Omental fat pad (tissue), 4 donors: Measurements from ENCODE around the gene SLC2A9. TPM values are rescaled to one million over a fixed set of nuclear protein-coding genes. Genes with fewer than 3 reads are reported as not detected.
A peak's percentile ranks its signal among the peaks of the same experiment; 100 is the strongest.

Source experiments
- ATAC-seq: fragments of 150-250 bp; one replicate; pipeline ENCODE4 v1.9.1; 2016; ENCODE audit warnings: mild to moderate bottlenecking, moderate library complexity; ENCODE audit not compliant: low FRiP score
- DNase-seq: peaks from one replicate; pipeline ENCODE4 v3.0.0-alpha.2; 2019; ENCODE audit warnings: low spot score
- total RNA-seq, 4 donors: library from RNA; depleted of rRNA; stranded (reverse); fragments of >200 nt; gene quantifications; one replicate each; pipeline ENCODE4 v1.1.0, GENCODE V29; 2016
- TF ChIP-seq, protein P1 (sequence below), 3 donors: fragments of 450-650 bp; IDR thresholded peaks; one replicate each; pipeline ENCODE4 v1.5.1; 2016 to 2017; ENCODE audit warnings: antibody characterized with exemption in 3 of 3, mild to moderate bottlenecking in 3 of 3, moderate library complexity in 2 of 3

SLC2A9 gene
- total RNA-seq, 4 donors from 2014 or later: 4.7 to 8.5 (median 7.3) TPM

DNA sequence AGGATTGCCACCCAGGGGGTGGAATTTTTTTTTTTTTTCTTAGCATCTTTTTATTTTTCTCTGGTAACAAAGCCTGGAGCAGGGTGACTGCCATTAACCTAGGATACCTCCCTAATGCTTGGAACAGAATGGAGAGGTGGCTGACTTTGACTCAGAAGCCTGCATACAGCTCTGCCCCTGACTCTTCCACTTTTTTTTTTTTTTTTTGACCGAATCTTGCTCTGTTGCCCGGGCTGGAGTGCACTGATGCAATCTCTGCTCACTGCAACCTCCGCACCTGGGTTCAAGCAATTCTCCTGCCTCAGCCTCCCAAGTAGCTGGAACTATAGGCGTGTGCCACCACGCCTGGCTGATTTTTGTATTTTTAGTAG lies 341 bp upstream of the SLC2A9 start:
- DNase-seq: no peak
- TF ChIP-seq, protein P1, sequence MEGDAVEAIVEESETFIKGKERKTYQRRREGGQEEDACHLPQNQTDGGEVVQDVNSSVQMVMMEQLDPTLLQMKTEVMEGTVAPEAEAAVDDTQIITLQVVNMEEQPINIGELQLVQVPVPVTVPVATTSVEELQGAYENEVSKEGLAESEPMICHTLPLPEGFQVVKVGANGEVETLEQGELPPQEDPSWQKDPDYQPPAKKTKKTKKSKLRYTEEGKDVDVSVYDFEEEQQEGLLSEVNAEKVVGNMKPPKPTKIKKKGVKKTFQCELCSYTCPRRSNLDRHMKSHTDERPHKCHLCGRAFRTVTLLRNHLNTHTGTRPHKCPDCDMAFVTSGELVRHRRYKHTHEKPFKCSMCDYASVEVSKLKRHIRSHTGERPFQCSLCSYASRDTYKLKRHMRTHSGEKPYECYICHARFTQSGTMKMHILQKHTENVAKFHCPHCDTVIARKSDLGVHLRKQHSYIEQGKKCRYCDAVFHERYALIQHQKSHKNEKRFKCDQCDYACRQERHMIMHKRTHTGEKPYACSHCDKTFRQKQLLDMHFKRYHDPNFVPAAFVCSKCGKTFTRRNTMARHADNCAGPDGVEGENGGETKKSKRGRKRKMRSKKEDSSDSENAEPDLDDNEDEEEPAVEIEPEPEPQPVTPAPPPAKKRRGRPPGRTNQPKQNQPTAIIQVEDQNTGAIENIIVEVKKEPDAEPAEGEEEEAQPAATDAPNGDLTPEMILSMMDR (IDR thresholded peaks at IDR 0.05): no peak
- no peak for ATAC-seq

DNA sequence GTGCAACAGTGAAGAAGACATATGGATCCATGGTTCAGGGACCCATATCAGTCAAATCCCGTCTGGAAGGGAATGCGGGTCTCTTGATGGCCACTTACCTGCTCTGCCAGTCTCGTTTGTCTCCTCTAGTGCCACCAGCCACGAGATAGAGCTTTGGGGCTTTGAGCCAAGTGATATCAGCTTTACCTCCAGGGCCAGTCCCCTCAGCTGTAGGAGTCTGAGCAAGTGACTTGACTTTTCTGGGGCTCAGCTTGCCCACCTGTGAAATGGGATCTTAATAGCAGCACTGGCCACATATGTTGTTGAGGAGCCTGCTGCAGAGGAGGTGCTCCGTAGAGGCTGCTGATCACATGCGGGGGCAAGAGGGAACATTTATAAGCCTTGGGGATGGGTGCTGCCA lies 1.2 kb downstream of the SLC2A9 start:
- ATAC-seq: no peak
- TF ChIP-seq, protein P1 (IDR thresholded peaks at IDR 0.05): no peak
- DNase-seq: no peak

DNA sequence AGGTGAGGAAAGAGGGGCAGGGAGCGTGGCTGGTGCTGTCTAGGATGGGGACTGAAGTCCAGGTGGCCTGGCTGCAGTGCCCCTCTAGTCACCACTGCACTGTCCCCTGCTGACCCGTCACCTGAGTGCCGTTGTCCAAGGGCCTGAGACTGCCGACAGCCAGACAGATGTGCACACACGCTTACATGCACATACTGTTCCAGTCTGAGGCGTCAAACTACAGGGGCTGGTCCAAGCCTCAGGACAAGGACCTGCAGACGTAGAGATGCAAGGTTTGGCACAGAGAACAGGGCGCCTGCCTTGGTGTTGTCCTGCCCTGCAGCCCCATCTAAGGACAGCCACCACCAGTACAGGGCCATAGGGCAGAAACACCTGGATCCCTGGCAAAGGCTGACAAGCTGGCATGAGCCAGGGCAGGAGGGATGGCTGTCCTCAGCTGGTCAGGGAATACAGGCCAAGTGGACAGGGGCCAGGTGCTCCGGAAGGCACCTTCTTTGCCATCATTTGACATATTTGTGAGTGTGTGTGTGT lies 1.7 kb downstream of the SLC2A9 start:
- TF ChIP-seq, protein P1 (IDR thresholded peaks at IDR 0.05): no peak
- DNase-seq (no peak), ATAC-seq (no peak)

DNA sequence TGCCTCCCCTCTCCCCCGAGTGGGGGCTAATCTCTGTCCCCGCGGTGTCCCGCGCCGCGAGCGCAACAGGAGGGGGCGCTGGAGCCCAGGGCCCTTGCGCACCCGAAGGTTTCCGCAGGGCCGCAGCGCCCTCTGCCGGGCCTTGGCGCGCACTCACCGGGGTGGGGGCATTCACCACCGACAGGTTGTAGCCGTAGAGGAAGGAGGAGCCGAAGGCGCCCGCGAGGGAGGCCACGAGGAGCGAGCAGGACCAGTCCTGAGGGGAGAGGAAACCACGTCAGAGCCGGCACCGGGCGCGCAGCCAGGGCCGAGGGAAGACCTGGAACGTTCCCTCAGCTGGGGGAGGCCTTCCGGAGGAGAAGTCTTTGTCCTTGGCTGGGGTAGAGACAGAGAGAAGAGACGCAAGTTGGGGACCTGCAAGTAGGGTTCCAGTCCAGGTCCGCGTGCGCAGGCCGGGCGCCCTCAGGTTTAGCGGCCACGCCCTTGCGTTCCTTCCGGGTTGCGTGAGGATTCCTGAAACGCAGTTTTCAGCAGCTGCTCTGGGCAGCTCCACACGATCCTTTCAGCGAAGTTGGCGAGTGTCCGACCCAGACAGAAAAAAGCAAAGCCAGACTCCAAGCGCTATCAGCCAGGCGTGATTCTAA lies 2.4 kb downstream of the SLC2A9 start:
- ATAC-seq: peak; percentile 98
- TF ChIP-seq, protein P1 (IDR thresholded peaks at IDR 0.05): peak in 2 of 3 donors; percentile 48 to 98
- peak; percentile 93 for DNase-seq

DNA sequence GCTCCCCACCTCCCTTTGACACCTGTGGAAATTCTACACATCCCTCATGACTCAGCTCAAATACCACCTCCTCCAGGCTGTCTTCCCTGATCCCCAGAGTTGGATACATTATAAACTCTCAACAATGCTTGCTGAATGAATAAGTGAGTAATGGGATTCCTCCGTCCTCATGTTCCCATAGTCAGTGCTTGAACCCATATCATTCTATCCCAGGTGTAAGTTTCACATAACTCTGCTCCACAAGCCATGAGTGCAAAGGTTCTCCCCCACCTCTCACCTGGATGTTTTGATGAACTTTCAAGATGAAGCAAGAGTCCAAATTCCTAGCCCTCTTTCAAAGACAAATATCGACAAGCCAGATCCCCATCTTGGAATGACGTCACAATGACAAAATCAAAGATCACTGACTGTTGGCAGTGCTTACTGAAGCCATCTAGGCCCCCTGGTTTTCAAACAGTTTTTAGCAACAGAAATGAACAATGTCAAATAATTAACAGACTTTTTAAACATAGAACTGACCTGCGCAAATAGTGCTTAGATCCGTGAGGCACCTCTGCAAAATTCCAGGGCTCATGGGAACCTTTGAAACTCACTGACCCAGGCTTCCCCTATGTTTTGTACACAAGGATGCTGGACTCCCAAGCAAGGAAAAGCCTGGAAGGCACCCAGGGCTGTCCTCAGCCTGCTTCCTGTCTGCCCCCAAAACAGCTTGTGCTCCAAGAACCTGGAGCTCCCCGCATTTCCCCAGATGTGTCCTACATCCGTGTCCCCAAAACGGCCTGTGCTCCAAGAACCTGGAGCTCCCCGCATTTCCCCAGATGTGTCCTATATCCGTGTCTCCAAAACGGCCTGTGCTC lies 4.0 kb downstream of the SLC2A9 start:
- TF ChIP-seq, protein P1 (IDR thresholded peaks at IDR 0.05): no peak
- DNase-seq (no peak), ATAC-seq (no peak)

DNA sequence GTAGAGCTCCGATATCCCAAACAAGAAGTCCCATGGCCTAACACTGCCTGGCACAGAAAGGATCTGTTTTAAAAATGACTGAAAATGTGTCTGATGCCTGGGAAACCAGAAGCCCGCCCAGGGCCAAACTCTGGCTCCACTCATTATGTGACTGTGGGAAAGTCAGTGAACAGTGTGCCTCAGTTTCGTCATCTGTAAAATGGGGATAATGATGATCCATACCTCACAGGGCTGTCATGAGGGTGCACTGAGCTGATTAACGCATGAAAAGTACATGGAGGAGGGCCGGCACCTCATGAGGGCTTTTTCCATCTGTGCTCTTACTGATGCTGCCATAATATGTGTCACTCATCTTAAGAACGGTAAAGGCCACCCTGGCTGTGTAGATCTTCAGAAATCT lies 5.1 kb downstream of the SLC2A9 start:
- ATAC-seq (no peak), DNase-seq (no peak)
- TF ChIP-seq, protein P1 (IDR thresholded peaks at IDR 0.05): no peak
